GM12875 (cell line): ENCODE results near the gene UCP3.

Experiments
- H3K4me3 ChIP-seq: one replicate; pipeline ENCODE4 v1.5.1; 2011; ENCODE audit warnings: low read depth, low read length, control low read depth
- TF ChIP-seq, protein P1 (sequence below): IDR thresholded peaks from 2 replicates; pipeline ENCODE4 v1.5.1; 2011; ENCODE audit warnings: low read depth, mild to moderate bottlenecking, control low read depth, inconsistent platforms, low read length, moderate library complexity, borderline replicate concordance; ENCODE audit not compliant: insufficient read depth

Gene UCP3

DNA sequence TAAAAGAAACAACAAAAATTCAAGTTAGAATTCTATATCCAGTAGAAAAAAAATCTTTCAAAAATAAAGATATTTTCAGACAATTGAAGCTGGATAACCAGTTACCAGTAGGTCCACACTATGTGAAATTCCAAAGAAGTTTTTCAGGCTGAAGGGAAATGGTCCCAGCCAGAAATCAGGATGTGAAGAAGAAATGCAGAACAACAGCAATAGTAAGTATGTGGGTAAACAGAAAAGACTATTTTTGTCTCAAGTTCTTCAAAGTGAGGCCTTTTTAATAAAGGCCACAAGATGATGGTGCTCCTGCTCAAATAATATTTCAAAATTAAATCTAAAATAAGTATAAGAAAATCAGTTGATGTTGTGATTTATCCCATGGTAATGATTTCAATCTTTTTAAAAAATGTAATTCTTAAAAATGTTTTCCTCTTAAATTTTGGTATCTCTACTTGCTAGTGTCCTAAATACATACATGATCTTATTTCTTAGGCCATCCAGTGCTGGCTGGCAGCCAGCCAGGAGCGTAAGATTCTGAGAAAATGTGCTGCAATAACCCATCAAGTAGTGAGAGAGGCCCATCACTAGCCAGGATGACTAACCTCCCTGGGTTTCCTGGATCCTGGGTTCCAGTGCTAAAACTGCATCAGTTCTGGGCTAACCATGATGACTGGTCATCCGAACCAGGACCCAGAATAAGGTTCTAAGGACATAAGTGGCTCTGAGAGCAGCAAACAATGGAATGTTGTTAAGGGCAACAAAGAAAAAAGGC, 15.6 kb upstream of the UCP3 start:
- no peak overlapping the region for H3K4me3 ChIP-seq
- TF ChIP-seq, protein P1, sequence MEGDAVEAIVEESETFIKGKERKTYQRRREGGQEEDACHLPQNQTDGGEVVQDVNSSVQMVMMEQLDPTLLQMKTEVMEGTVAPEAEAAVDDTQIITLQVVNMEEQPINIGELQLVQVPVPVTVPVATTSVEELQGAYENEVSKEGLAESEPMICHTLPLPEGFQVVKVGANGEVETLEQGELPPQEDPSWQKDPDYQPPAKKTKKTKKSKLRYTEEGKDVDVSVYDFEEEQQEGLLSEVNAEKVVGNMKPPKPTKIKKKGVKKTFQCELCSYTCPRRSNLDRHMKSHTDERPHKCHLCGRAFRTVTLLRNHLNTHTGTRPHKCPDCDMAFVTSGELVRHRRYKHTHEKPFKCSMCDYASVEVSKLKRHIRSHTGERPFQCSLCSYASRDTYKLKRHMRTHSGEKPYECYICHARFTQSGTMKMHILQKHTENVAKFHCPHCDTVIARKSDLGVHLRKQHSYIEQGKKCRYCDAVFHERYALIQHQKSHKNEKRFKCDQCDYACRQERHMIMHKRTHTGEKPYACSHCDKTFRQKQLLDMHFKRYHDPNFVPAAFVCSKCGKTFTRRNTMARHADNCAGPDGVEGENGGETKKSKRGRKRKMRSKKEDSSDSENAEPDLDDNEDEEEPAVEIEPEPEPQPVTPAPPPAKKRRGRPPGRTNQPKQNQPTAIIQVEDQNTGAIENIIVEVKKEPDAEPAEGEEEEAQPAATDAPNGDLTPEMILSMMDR = no peak

DNA sequence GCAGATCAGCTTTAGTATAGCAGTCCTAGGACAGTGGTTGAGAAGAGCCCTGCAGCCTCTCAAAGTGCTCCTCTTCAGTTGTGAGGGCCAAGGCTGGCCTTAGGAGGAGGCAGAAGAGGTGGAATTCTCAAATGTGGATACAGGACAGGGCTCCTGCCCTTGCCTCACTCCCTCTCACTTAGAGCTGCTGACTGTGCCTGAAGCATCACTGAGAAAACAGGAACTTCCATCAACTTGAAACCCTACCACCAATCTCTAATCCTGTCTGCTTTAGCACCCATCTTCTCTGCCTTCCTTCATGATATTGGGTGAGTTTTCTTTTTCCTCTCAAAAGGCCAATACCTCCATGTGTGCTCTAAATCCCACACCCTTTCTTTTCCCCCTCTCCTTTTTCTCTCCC, 14.4 kb upstream of the UCP3 start:
- TF ChIP-seq, protein P1 = no peak

DNA sequence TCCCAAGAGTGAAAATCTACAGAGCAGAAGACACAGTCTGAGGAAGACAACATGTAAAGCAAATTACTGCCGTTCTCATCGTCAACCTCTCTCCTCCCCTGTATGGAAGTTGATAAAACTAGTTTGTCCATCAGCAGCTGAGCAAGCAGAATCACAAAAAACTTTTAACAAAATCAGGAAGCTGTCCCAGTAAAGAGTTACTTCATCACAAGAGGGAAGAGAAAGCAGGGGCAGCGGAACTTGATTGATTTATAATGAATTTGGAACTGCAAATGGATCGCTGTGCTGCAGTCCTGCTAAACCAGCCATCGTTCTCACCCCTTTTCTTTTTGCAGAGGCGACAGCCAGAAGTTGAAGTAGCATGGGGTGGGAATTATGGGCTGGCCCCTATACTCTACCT, 13.7 kb upstream of the UCP3 start:
- H3K4me3 ChIP-seq = no peak overlapping the region
- TF ChIP-seq, protein P1 = no peak

More for the DNA sequence above, 14.4 kb upstream of the UCP3 start:
- H3K4me3 ChIP-seq = no peak overlapping the region

DNA sequence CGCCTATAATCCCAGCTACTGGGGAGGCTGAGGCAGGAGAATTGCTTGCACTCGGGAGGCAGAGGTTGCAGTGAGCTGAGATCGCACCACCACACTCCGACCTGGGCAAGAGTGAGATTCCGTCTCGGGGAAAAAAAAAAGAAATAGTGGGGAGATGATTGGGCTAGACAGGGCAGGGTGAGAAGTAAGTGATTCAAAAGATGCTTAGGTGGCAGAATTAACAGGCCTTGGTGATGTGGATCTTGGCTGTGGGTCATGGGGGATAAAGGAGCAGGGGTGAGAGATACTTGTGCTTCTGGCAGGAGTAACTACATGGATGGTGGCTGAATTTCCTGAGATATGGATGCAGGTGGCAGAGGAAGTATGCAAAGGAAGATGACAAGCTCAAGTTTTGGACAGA, 13.1 kb upstream of the UCP3 start:
- H3K4me3 ChIP-seq = no peak overlapping the region
- TF ChIP-seq, protein P1 = no peak

DNA sequence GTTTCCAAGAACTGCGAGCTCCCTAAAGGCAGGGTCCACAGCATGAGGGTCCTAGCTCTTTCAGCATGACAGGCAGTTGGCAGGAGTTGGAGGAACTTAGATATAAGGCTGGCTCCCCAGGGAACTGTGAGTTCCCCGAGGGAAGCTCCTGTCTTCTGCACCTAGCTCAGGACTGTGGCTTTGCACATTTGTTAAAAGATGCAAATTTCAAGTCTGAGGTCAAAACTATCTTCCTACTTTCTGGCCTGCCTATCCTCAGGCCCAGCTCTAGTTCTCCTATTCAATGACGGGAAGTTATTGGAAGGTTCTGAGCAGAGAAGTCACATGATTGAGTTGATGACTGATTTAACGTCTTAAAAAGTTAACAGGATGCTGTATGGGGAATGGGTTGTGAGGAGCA, 11.7 kb upstream of the UCP3 start:
- TF ChIP-seq, protein P1 = no peak
- H3K4me3 ChIP-seq = no peak overlapping the region

DNA sequence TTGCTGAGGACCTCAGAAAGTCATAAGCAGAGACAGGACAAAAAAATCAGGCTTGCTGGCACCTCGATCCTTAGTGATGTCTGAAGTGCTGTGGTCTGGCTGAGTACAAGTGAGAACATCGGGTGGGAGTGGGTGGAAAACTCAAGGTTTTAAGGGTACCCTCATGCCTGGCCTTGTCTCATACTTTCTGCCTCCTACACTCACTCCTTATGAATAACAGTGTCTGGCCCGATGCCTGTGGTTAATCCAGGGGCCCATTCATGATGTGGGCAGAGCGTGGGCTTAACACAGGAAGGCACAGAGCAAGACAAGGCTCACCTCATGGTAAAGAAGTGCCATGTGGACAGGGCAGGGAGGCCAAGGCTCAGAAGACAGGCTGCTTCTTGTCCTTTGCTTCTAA, 11.0 kb upstream of the UCP3 start:
- TF ChIP-seq, protein P1 = no peak
- H3K4me3 ChIP-seq = no peak overlapping the region

DNA sequence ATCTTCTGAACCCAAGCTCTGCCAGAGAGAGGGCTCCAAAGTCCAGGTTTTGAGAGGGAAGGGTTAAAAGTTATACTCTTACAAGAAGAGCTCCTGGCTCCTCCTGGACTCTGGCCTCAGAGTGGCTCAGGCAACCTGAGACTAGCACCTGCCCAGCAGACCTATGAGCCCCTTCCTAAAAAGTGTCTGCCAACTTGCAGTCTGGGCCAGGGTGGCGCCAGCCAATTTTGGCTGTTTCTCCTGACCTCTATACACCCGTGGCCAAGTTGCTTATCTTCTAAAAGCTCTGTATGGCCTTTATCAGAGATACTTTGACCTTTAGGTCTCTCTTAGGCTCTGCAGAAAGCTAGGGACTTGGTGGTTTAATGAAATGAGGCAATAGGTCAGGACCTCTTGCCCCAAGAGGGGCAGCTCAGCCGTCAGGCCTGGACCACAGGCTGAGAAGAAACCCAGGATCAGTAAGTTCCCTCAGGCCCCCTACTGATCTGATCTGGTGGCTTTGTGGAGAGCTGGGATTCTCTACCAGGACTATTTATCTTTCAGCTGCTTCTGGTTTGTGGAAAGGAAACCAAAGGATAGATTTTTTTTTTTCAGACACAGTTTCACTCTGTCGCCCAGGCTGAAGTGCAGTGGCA, 10.3 kb upstream of the UCP3 start:
- TF ChIP-seq, protein P1 = no peak
- no peak overlapping the region for H3K4me3 ChIP-seq
